DMS79 treated with DMSO at 0.1 percent for 48 hours (cell line): ENCODE measurements around the gene GOLGA1.
"Not testable (repeated sequence)": the region's sequence is repeated elsewhere in the genome, so short reads cannot be mapped to it uniquely, and the experiment has no call there.

Source experiments
- DNase-seq: peaks from one replicate; lab custom pipeline; 2025; lab: John Stamatoyannopoulos, UW

The GOLGA1 gene

DNA sequence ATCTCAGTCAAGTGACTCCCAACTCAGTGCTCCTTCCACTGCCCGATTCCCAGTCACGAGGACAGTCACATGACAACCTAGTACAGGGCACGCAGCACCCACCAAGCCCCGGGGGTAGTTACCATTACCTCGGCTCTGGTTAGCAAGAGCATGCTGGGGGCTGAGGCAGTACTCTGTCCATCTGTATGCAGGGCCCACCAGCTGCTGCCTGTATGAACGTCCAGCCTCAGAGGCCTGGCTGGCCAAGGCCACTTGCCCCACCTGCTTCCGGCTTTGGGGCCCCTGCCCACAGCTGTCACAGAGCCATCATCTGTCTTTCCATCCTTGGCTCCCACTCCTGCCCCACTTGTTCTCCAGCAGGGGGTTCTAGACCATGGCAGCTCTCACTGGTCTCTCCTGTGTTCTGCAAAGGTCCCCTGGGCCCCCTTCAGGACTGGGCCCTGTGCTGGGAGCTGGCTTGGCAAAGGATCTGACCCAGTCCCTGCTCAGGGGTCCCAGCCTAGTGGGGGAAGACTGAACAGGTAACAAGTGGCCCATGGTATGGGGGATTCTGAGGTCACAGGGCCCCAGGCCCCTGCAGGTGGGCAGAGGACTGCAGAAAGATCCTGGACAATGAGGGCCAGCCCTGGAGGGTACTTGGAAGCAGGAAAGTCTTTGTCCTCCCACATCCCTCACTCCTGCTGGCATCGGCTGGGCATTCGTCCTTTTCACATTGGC lies 82.4 kb downstream of the GOLGA1 start:
- DNase-seq: no peak

DNA sequence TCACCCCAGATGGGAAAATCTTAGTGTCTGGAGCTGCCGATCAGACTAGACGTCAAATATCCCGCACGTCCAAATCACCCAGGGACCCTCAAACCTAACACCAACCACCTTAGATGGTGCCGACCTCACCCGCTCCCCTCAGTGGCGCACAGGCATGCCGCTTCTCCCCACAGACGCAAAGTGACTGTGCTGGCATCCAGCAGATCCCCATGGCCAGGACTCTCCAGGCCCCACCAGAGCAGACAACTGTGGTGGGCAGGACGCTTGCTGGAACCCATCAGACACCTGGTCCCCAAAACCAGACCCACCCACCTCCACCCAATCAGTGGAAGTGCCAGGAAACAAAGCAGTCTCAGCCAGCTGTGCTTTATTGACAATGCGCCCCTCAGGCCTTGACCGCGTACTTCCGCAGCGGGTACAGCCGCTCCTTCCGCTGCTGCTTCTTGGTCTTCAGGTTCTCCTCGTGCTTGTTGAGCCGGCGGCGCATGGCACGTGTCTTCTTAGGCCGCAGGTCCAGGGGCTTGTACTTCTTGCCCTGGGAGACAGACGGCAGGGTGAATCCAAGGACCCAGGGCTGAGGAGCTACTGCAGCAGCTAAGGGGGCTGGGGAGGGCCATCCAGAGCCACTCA lies 83.2 kb downstream of the GOLGA1 start:
- DNase-seq: no peak

- no peak for DNase-seq
Measured at GRCh38 chr9:124855944-124856765, 84.7 kb downstream of the GOLGA1 start.

DNA sequence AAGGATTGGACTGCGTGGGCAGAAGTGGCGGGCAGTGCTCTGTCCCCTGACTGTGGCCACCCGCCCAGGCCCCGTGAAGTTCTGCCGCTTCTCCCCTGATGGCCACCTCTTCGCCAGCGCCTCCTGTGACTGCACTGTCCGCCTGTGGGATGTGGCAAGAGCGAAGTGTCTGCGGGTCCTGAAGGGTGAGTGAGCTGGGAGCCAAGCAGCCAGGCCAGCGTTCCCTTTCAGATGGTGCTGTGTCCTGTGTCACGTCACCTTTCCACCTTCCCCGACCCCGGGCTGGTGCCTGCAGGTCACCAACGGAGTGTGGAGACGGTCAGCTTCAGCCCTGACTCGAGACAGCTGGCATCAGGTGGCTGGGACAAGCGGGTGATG lies 85.3 kb downstream of the GOLGA1 start:
- no peak for DNase-seq

- no peak for DNase-seq
Measured at GRCh38 chr9:124854822-124855221, 86.1 kb downstream of the GOLGA1 start.

- DNase-seq: no peak
Measured at GRCh38 chr9:124854161-124854560, 86.7 kb downstream of the GOLGA1 start.

DNA sequence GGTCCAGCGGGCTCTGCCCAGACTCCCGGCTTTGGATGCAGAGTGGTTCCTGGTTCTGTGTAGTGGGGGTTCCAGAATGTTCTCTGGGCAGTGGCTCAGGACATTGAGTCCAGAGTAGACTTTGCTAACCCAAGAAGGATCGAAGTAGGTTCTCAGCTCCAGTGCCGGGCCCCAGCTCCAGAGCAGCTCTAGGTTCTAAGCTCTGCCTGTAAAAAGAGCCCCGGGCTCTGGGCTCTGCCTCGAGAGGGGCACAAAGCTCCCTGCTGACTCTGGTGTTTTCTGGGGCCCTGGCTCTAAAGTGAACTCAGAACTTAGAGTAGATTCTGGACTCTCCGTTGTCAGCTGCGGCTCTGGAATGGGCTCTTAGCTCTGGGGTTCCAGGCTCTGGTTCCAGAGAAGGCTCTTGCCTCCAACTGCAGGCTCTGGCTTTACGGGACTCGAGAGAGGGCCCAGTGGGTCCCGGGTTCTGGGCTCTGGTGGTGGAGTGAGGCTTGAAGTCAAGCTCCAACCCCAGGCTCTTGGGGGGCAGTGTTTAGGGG lies 87.2 kb downstream of the GOLGA1 start:
- DNase-seq: no peak

GRCh38 chr9:124852829-124853531 lies 87.9 kb downstream of the GOLGA1 start, which contains the start of gene WDR38:
Gene WDR38 (plus strand): TSS chr9:124853460. CDS start chr9:124853532, 72 bp downstream.
- peak; percentile 69 for DNase-seq

DNA sequence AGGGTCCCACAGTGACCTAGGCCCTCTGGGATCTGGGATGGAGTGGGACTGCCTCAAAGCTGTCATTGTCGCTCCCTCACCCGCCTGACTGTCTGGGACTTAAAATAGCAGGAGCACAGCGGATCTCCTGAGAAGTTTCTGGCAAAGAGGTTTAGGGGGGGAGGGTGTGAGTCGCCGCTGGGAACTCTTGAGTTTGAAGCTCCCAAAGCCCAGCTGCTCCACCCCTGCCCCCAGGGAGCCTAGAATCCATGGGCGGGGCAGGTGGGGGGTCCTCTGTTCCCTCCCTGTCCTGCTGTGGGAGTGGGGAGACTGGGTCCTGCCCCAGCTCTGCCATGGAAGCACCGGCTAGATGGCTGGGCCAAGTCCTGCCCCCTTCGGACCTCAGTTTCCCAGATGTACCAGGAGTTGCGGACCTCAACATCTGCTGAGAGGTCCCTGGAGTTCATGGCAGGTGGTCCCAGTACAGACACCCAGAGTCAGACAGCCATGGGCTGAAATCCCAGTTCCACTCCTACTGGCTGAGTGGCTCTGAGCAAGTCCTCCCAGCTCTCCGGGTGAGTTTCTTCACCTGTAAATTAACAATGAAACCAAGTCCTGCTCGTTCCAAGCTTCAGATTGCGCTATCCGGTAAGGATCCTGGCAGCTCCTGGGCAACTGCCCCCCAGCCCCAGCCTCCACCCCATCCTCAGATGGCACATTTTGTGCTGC lies 88.6 kb downstream of the GOLGA1 start:
- DNase-seq: no peak

DNA sequence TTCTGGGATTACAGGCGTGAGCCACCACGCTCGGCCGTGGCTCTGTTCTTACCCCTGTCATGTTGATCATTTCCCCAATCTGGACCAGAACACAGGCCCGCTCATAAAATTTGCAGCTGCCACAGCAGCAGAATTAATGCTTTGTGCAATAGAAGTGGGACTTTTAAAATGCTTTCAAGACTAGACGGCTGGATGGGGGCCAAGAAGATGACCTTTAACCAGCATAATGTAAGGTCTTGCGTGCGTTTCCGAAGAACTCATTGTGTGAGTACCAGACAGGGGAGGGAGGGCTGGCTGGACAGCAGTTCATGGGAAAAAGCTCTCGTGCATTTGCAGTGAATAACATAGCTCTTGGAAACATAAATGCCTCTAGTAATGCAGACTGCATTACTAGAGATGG lies 91.1 kb downstream of the GOLGA1 start:
- DNase-seq: no peak

- DNase-seq: no peak
Measured at GRCh38 chr9:124846969-124847368, 93.9 kb downstream of the GOLGA1 start.

DNA sequence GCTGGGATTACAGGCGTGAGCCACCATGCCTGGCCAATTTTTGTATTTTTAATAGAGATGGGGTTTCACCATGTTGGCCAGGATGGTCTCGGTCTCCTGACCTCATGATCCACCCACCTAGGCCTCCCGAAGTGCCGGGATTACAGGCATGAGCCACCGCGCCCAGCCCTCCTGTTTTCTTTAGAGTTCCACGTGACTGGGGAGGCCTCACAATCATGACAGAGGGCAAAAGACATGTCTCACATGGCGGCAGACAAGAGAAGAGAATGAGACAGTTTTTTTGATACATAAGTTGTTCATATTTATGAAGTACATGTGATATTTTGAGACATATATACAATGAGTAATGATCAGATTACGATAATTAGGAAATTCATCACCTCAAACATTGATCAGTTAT lies 94.4 kb downstream of the GOLGA1 start:
- not testable (repeated sequence) for DNase-seq

- no peak for DNase-seq
Measured at GRCh38 chr9:124844291-124844690, 96.6 kb downstream of the GOLGA1 start.

DNA sequence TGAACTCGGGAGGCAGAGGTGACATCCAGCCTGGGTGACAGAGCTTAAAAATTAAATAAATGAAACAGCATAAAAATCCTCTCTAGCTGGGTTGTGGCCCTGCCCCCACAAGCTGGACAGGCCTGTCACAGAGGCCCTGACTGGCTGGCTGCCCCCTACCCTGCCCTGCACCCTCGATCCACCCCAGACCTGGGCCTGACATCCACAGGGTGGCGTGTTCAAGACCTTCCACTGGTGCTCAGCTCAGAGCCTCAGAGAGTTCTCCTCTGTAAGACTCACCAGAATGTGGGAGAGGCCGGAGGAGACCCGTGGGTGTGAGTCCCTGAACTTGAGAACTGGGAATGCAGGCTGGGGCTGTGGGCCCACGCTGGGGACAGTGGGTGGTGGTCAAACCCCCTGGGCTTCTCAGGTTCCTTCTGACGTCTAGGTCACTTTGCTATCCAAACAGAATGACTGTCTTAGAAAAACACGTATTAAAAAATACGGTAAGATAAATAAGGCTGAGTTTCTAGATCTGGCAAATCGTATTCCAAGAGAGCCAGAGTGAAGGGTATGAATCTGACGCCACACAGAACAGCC lies 97.3 kb downstream of the GOLGA1 start:
- DNase-seq: no peak

GRCh38 chr9:124841075-124841821 lies 99.6 kb downstream of the GOLGA1 start:
- DNase-seq: no peak

DNA sequence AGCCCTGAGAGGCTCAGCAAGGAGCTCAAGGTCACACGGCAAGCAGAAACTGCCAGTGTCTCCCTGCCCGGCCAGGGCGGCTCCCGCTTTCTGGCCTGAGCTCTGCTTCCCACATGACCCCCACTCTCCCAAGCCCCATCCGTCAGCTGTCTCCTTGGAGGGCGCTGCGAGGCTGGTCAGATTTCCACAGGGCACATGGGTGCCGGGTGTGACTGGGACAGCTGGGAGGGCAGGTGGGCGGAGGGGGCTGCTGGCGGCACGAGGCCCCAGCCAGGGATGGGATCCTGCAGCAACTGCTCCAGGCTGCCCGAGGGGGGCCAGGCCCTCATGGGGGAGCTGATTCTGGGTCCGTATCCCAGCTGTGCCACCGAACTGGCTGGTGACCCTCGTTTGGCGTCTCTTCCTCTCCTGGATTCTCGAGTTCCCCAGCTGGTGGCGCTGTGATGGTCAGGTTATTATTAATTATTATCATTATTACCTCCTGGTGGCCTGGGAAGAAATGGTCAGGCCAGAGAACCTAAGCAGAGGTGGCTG lies 100.5 kb downstream of the GOLGA1 start:
- no peak for DNase-seq

GRCh38 chr9:124839612-124840299 lies 101.1 kb downstream of the GOLGA1 start:
- DNase-seq: no peak

DNA sequence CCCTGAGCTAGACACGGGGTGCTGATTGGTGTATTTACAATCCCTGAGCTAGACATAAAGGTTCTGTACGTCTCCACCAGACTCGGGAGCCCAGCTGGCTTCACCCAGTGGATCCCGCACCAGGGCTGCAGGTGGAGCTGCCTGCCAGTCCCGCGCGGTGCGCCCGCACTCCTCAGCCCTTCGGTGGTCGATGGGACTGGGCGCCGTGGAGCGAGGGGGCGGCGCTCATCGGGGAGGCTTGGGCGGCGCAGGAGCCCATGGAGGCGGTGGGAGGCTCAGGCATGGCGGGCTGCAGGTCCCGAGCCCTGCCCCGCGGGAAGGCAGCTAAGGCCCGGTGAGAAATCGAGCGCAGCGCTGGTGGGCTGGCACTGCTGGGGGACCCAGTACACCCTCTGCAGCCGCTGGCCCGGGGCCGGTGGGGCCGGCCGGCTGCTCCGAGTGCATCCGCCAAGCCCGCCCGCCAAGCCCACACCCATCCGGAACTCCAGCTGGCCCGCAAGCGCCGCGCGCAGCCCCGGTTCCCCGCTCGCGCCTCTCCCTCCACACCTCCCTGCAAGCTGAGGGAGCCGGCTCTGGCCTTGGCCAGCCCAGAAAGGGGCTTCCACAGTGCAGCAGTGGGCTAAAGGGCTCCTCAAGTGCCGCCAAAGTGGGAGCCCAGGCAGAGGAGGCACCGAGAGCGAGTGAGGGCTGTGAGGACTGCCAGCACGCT lies 102.2 kb downstream of the GOLGA1 start:
- not testable (repeated sequence) for DNase-seq

DNA sequence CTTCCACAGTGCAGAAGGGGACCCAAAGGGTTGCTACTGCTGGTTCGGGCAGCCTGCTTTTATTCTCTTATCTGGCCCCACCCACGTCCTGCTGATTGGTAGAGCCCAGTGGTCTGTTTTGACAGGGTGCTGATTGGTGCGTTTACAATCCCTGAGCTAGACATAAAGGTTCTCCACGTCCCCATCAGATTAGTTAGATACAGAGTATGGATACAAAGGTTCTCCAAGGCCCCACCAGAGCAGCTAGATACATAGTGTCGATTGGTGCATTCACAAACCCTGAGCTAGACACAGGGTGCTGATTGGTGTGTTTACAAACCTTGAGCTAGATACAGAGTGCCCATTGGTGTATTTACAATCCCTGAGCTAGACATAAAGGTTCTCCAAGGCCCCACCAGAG lies 102.8 kb downstream of the GOLGA1 start:
- DNase-seq: not testable (repeated sequence)
